Measurements from ENCODE around the gene PLCB4. TPM values are rescaled to one million over a fixed set of nuclear protein-coding genes. Genes with fewer than 3 reads are reported as not detected.

The PLCB4 gene
- total RNA-seq, 1 donor from 2014 or later: 21.2 TPM

GRCh38 chr20:9422321-9423057 lies 353.6 kb downstream of the PLCB4 start:
- Mint-ChIP-seq H3K9me3 (no peaks in the 10 kb centered on the region), H3K4me1 (ENCODE audit: unreplicated experiment) (peaks cover 6% of the 10 kb centered on the region), H3K27ac (no peak overlapping the region), H3K4me3 (no peak overlapping the region), H3K36me3 (peaks cover 13% of the 10 kb centered on the region), H3K27me3 (no peaks in the 10 kb centered on the region)
- DNase-seq (ENCODE audit: extremely low spot score, unreplicated experiment): no peak
- no peak for TF ChIP-seq CTCF (conservative IDR thresholded peaks at IDR 0.05)

- H3K4me3 Mint-ChIP-seq: no peak overlapping the region
- no peaks in the 10 kb centered on the region for H3K9me3 Mint-ChIP-seq
Measured at GRCh38 chr20:9424551-9424950, 355.7 kb downstream of the PLCB4 start.

GRCh38 chr20:9427430-9428291 lies 358.8 kb downstream of the PLCB4 start:
- Mint-ChIP-seq H3K4me1 (ENCODE audit: unreplicated experiment) (peaks cover 14% of the 10 kb centered on the region), H3K27ac (no peak overlapping the region), H3K36me3 (peaks cover 10% of the 10 kb centered on the region)

More at GRCh38 chr20:9424551-9424950, 355.7 kb downstream of the PLCB4 start:
- Mint-ChIP-seq H3K4me1 (ENCODE audit: unreplicated experiment) (peaks cover 14% of the 10 kb centered on the region), H3K27me3 (no peaks in the 10 kb centered on the region), H3K27ac (no peak overlapping the region), H3K36me3 (peaks cover 13% of the 10 kb centered on the region)
- no peak for TF ChIP-seq CTCF (conservative IDR thresholded peaks at IDR 0.05)
- DNase-seq (ENCODE audit: extremely low spot score, unreplicated experiment): no peak

GRCh38 chr20:9428292-9428607 lies 359.4 kb downstream of the PLCB4 start:
- H3K27ac Mint-ChIP-seq: no peak overlapping the region
- TF ChIP-seq CTCF (conservative IDR thresholded peaks at IDR 0.05): no peak

More at GRCh38 chr20:9427430-9428291, 358.8 kb downstream of the PLCB4 start:
- Mint-ChIP-seq H3K9me3 (no peaks in the 10 kb centered on the region), H3K27me3 (no peaks in the 10 kb centered on the region), H3K4me3 (no peak overlapping the region)
- no peak for TF ChIP-seq CTCF (conservative IDR thresholded peaks at IDR 0.05)
- DNase-seq (ENCODE audit: extremely low spot score, unreplicated experiment): no peak

GRCh38 chr20:9439806-9440205 lies 370.9 kb downstream of the PLCB4 start:
- no peaks in the 10 kb centered on the region for H3K27me3 Mint-ChIP-seq
- no peak for DNase-seq (ENCODE audit: extremely low spot score, unreplicated experiment)
- peaks cover 46% of the 10 kb centered on the region for H3K36me3 Mint-ChIP-seq
- no peak overlapping the region for H3K27ac Mint-ChIP-seq
- H3K4me3 Mint-ChIP-seq: no peak overlapping the region
- TF ChIP-seq CTCF (conservative IDR thresholded peaks at IDR 0.05): no peak
- no peaks in the 10 kb centered on the region for H3K4me1 Mint-ChIP-seq (ENCODE audit: unreplicated experiment)
- H3K9me3 Mint-ChIP-seq: peaks cover 20% of the 10 kb centered on the region

More at GRCh38 chr20:9428292-9428607, 359.4 kb downstream of the PLCB4 start:
- Mint-ChIP-seq H3K4me1 (ENCODE audit: unreplicated experiment) (peaks cover 14% of the 10 kb centered on the region), H3K4me3 (no peak overlapping the region), H3K27me3 (no peaks in the 10 kb centered on the region), H3K36me3 (peaks cover 7% of the 10 kb centered on the region), H3K9me3 (no peaks in the 10 kb centered on the region)
- no peak for DNase-seq (ENCODE audit: extremely low spot score, unreplicated experiment)

Measured in type B pancreatic cell (in vitro differentiated cells).